Heart left ventricle (tissue), 16 donors: ENCODE results near the gene PRDM10. TPM values are rescaled to one million over a fixed set of nuclear protein-coding genes. Genes with fewer than 3 reads are reported as not detected.

Source experiments
- ATAC-seq, 4 donors: fragments of 200-7000 bp; cut with Tn5 transposase; one replicate each; pipeline ENCODE4 v1.9.1; 2020 to 2022; ENCODE audit warnings: moderate library complexity in 4 of 4, mild to moderate bottlenecking in 3 of 4, moderate number of reproducible peaks in 1 of 4
- DNase-seq, 5 donors: peaks; one replicate each; pipeline ENCODE4 v3.0.0-alpha.2; 2020
- H3K27ac ChIP-seq, 12 donors: fragments of 200-600 bp; sonication (generic) in 4 of 12; one replicate each; pipeline versions ENCODE4 v1.5.0 to v1.8.0; 2016 to 2022; ENCODE audit warnings: mild to moderate bottlenecking in 2 of 12
- H3K27me3 ChIP-seq, 9 donors: fragments of 200-600 bp; sonication (generic) in 2 of 9; one replicate each; pipeline versions ENCODE4 v1.5.1 to v1.8.0; 2016 to 2022; ENCODE audit warnings: mild to moderate bottlenecking in 3 of 9
- H3K36me3 ChIP-seq, 9 donors: fragments of 200-600 bp; sonication (generic) in 2 of 9; one replicate each; pipeline versions ENCODE4 v1.5.0 to v1.8.0; 2018 to 2022; ENCODE audit warnings: mild to moderate bottlenecking in 2 of 9
- H3K4me1 ChIP-seq, 12 donors: fragments of 200-600 bp; sonication (generic) in 4 of 12; one replicate each; pipeline versions ENCODE4 v1.5.0 to v1.8.0; 2016 to 2022; ENCODE audit warnings: mild to moderate bottlenecking in 3 of 12
- H3K4me3 ChIP-seq, 12 donors: fragments of 200-600 bp; sonication (generic) in 4 of 12; one replicate each; pipeline versions ENCODE4 v1.5.0 to v1.8.0; 2017 to 2022; ENCODE audit warnings: mild to moderate bottlenecking in 9 of 12, moderate library complexity in 4 of 12
- H3K9me3 ChIP-seq, 12 donors: fragments of 200-600 bp; sonication (generic) in 4 of 12; one replicate each; pipeline versions ENCODE4 v1.5.0 to v1.8.0; 2016 to 2022; ENCODE audit warnings: mild to moderate bottlenecking in 1 of 12
- CTCF ChIP-seq, 12 donors: fragments of 200-600 bp; sonication (generic) in 4 of 12; IDR thresholded peaks; one replicate each; pipeline versions ENCODE4 v1.5.0 to v1.8.0; 2018 to 2022; ENCODE audit warnings: antibody characterized with exemption in 12 of 12, mild to moderate bottlenecking in 5 of 12
- POLR2A ChIP-seq, 2 donors: fragments of 450-650 bp; IDR thresholded peaks; one replicate each; pipeline ENCODE4 v1.6.1; 2017; ENCODE audit warnings: antibody characterized with exemption in 2 of 2, mild to moderate bottlenecking in 2 of 2, moderate library complexity in 2 of 2
- WGBS, 4 donors: extraction: QIAGEN DNeasy Blood & Tissue Kit in 2 of 4; methylation state at CpG; one replicate each; pipeline versions ENCODE4 v1.1.5 to v1.1.7; 2013 to 2018; 5-methylcytosine and 5-hydroxymethylcytosine counted together
- intact Hi-C, 10 donors: fragments of 100-400 bp; cut with DNase I; formaldehyde crosslinking; loops; one replicate each; pipeline versions ENCODE4 v1.11.1 to v1.14.2; 2022
- polyA plus RNA-seq, 2 donors: library from polyadenylated mRNA; stranded (reverse); fragments of 200-250 nt; gene quantifications; one replicate each; pipeline ENCODE4 v1.2.3, GENCODE V29; 2013
- total RNA-seq, 9 donors: library from RNA; depleted of rRNA in 2 of 9; stranded (reverse); fragments of >200 nt in 2 of 9; fragmentation: NEBNext Ultra II Directional in 3 of 9; extraction: Animal tissue kit (Norgen Biotek cat#: 25700) in 3 of 9; gene quantifications; one replicate each; pipeline versions ENCODE4 v1.1.0 to v1.2.4, GENCODE V29; 2016 to 2023
- donor health status: ischemic (EF 13 %, LVEDD 7.1; RV severe dilation, severe dysfunction).
- donor health status: healthy with polysubstance abuse.
- donor health status: DM: no; HTN: yes; CAD: no.
- donor health status: DM: no; HTN: no; CAD: no.
- donor health status: ischemic (EF 25% LVEDD 6.9; RV normal size, moderate dysfunction).
- donor health status: ischemic (EF 25% LVEDD 5.7; RV mildly dilated, moderate dysfunction).
- donor health status: healthy.
- donor health status: DM: yes; HTN: yes; CAD: no.
- donor health status: ischemic (EF 35%, LVEDD 5.7; RV mildly dilated, moderate dysfunction).
- donor health status: nonischemic (EF 11% LVEDD 7.7; RV severe dilation, severe dysfunction).
- donor health status: DM: yes; HTN: yes; CAD: no.
- donor health status: PGD.
- donor health status: ischemic (EF 29% LVEDD 5.4; RV normal size, mild dysfunction).
- donor health status: nonischemic (EF 23%, LVEDD 6.1; RV moderate dilation, normal function).

PRDM10 gene
- total and polyA plus RNA-seq, 11 donors: 1.6 to 6.8 (median 4.4) TPM

- Histone ChIP-seq H3K27ac (no peak overlapping the region), H3K36me3 (peaks cover 0 to 49% (median 25%) of the 10 kb centered on the region in 9 donors)
Measured at GRCh38 chr11:129937592-129938238, 64.9 kb downstream of the PRDM10 start.

GRCh38 chr11:129935723-129936122 is 66.9 kb downstream of the PRDM10 start:
- WGBS, 4 donors: 53 to 90% (median 77%) methylated on average over 3 of the region's 3 CpGs
- no peak overlapping the region for H3K4me3 ChIP-seq
- H3K27me3 ChIP-seq: no peaks in the 10 kb centered on the region
- ATAC-seq (no peak), DNase-seq (no peak)
- TF ChIP-seq CTCF (IDR thresholded peaks at IDR 0.05): no peak
- TF ChIP-seq POLR2A (IDR thresholded peaks at IDR 0.05): no peak
- H3K9me3 ChIP-seq: no peaks in the 10 kb centered on the region
- intact Hi-C loops: loop anchor here in 1 of 10 donors (10.0 kb wide), 1 partner anchor 59 kb away; no protein-coding TSS in a partner anchor
- H3K36me3 ChIP-seq: peaks cover 0 to 40% (median 21%) of the 10 kb centered on the region in 9 donors
- H3K27ac ChIP-seq: no peak overlapping the region
- H3K4me1 ChIP-seq: no peaks in the 10 kb centered on the region

More at GRCh38 chr11:129937592-129938238, 64.9 kb downstream of the PRDM10 start:
- no peaks in the 10 kb centered on the region for H3K27me3 ChIP-seq
- DNase-seq (no peak), ATAC-seq (no peak)
- 80 to 85% (median 81%) methylated on average over 4 of the region's 4 CpGs for WGBS, 4 donors
- intact Hi-C loops: loop anchor here in 1 of 10 donors (10.0 kb wide), 1 partner anchor 57 kb away; no protein-coding TSS in a partner anchor
- no peaks in the 10 kb centered on the region for H3K4me1 ChIP-seq
- TF ChIP-seq POLR2A (IDR thresholded peaks at IDR 0.05) (no peak), CTCF (IDR thresholded peaks at IDR 0.05) (no peak)
- no peaks in the 10 kb centered on the region for H3K9me3 ChIP-seq
- H3K4me3 ChIP-seq: no peak overlapping the region

- no peak for DNase-seq
- 93 to 99% (median 96%) methylated on average over 9 of the region's 9 CpGs for WGBS, 4 donors
- no peak for ATAC-seq
- Histone ChIP-seq H3K4me3 (no peak overlapping the region), H3K9me3 (no peaks in the 10 kb centered on the region), H3K27ac (no peak overlapping the region), H3K4me1 (no peaks in the 10 kb centered on the region), H3K27me3 (no peaks in the 10 kb centered on the region), H3K36me3 (peaks cover 0 to 52% (median 23%) of the 10 kb centered on the region in 9 donors)
- no peak for TF ChIP-seq CTCF (IDR thresholded peaks at IDR 0.05)
- TF ChIP-seq POLR2A (IDR thresholded peaks at IDR 0.05): no peak
- intact Hi-C loops: loop anchor here in 1 of 10 donors (10.0 kb wide), 1 partner anchor 61 kb away; no protein-coding TSS in a partner anchor
Measured at GRCh38 chr11:129933891-129934290, 68.7 kb downstream of the PRDM10 start.

DNA sequence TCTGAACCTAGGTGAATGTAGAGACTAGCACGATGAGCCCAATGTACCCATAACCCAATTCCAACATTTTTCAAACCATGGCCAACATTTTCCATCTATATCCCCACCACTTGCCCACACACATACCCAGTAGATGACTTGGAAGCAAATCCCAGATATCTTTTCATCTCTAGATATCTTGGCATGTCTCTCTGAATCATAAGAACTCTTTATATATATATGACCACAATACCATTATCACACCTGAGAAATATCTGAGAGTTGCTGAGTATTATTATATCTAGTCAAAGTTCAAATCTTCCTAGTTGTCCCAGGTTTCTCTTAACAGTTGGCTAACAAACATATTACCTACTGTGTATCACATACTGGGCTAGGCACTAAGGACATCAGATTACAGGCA is 69.4 kb downstream of the PRDM10 start:
- no peak for TF ChIP-seq CTCF (IDR thresholded peaks at IDR 0.05)
- TF ChIP-seq POLR2A (IDR thresholded peaks at IDR 0.05): no peak
- Histone ChIP-seq H3K4me1 (no peaks in the 10 kb centered on the region), H3K36me3 (peaks cover 0 to 55% (median 23%) of the 10 kb centered on the region in 9 donors), H3K27me3 (no peaks in the 10 kb centered on the region), H3K27ac (no peak overlapping the region), H3K4me3 (no peak overlapping the region), H3K9me3 (no peaks in the 10 kb centered on the region)
- intact Hi-C loops: loop anchor here in 1 of 10 donors (10.0 kb wide), 1 partner anchor 62 kb away; no protein-coding TSS in a partner anchor
- ATAC-seq (no peak), DNase-seq (no peak)
- 97 to 100% (median 98%) methylated on average over 1 of the region's 1 CpG for WGBS, 4 donors
